Activated CD8-positive, alpha-beta T cell treated with anti-CD3 and anti-CD28 coated beads for 36 hours (primary cell): Measurements from ENCODE around the gene CTH. TPM values are rescaled to one million over a fixed set of nuclear protein-coding genes. Genes with fewer than 3 reads are reported as not detected.

Source experiments
- ATAC-seq: fragments of 200-7000 bp; cut with Tn5 transposase; one replicate; pipeline ENCODE4 v1.10.0; 2021; ENCODE audit warnings: mild to moderate bottlenecking, moderate library complexity
- CTCF ChIA-PET: fragments of 350-600 bp; sonication (Branson Sonifier 250); formaldehyde crosslinking; loops from one replicate; lab custom pipeline; 2021; ENCODE audit warnings: antibody characterized with exemption; lab: Charles Lee
- POLR2A ChIA-PET: fragments of 350-600 bp; sonication (Branson Sonifier 250); formaldehyde crosslinking; loops from one replicate; lab custom pipeline; 2021; ENCODE audit warnings: antibody characterized with exemption; lab: Charles Lee
- DNase-seq: peaks from one replicate; pipeline ENCODE4 v3.0.0-alpha.2; 2020
- H3K27ac Mint-ChIP-seq: one replicate; pipeline ENCODE4 v1.8.0; 2021; ENCODE audit warnings: mild to moderate bottlenecking, mixed read lengths
- H3K27me3 Mint-ChIP-seq: one replicate; pipeline ENCODE4 v1.8.0; 2021; ENCODE audit warnings: mixed read lengths
- H3K36me3 Mint-ChIP-seq: one replicate; pipeline ENCODE4 v1.8.0; 2021; ENCODE audit warnings: low read depth, mixed read lengths
- H3K4me1 Mint-ChIP-seq: one replicate; pipeline ENCODE4 v1.8.0; 2021; ENCODE audit warnings: low read depth, mixed read lengths
- H3K4me3 Mint-ChIP-seq: one replicate; pipeline ENCODE4 v1.8.0; 2021; ENCODE audit warnings: mild to moderate bottlenecking, moderate library complexity, mixed read lengths
- H3K9me3 Mint-ChIP-seq: one replicate; pipeline ENCODE4 v1.8.0; 2021; ENCODE audit warnings: mixed read lengths
- CTCF ChIP-seq: fragments of 200-600 bp; IDR thresholded peaks from one replicate; pipeline ENCODE4 v1.8.0; 2022; ENCODE audit warnings: antibody characterized with exemption, mild to moderate bottlenecking
- intact Hi-C: fragments of 100-400 bp; cut with micrococcal nuclease; formaldehyde crosslinking; loops from one replicate; pipeline ENCODE4 v1.10.0; 2022
- total RNA-seq, 2 experiments: library from RNA; stranded (reverse); gene quantifications; one replicate each; pipeline ENCODE4 v1.2.3, GENCODE V29; 2021

CTH gene
- total RNA-seq, 2 experiments from 2014 or later: 34.5 to 35.0 TPM

- intact Hi-C loops: no loop called here
- Mint-ChIP-seq H3K36me3 (no peaks in the 10 kb centered on the region), H3K4me3 (no peak overlapping the region), H3K27me3 (peaks cover 4% of the 10 kb centered on the region), H3K4me1 (no peaks in the 10 kb centered on the region), H3K9me3 (no peaks in the 10 kb centered on the region), H3K27ac (no peak overlapping the region)
- no peak for TF ChIP-seq CTCF
- DNase-seq: no peak
- ChIA-PET POLR2A (no interaction called here), CTCF (interaction anchor here (1.0 kb wide), 1 partner anchor 33 kb away, joined by 3 read pairs; no protein-coding TSS in a partner anchor)
- ATAC-seq: no peak
Measured at GRCh38 chr1:70487459-70487815, 76.4 kb downstream of the CTH start.

- intact Hi-C loops: no loop called here
- ChIA-PET CTCF (interaction anchor here (1.0 kb wide), 1 partner anchor 33 kb away, joined by 3 read pairs; no protein-coding TSS in a partner anchor), POLR2A (no interaction called here)
- TF ChIP-seq CTCF: peak; percentile 21
- ATAC-seq (peak; percentile 53), DNase-seq (peak; percentile 11)
- H3K27ac Mint-ChIP-seq: no peak overlapping the region
- H3K27me3 Mint-ChIP-seq: peaks cover 4% of the 10 kb centered on the region
- no peak overlapping the region for H3K4me3 Mint-ChIP-seq
- no peaks in the 10 kb centered on the region for H3K36me3 Mint-ChIP-seq
- H3K9me3 Mint-ChIP-seq: no peaks in the 10 kb centered on the region
- H3K4me1 Mint-ChIP-seq: no peaks in the 10 kb centered on the region
Measured at GRCh38 chr1:70487910-70488665, 77.0 kb downstream of the CTH start.

Other genes starting within 250 kb of the CTH start
- 10 to 100 TPM; 20.9 to 21.0 TPM for gene LRRC40, start 205.7 kb upstream of the CTH start, total RNA-seq
- 100 to 1,000 TPM; 194 to 203 TPM for gene SRSF11, start 189.9 kb upstream of the CTH start, total RNA-seq
- gene ANKRD13C, start 56.5 kb upstream of the CTH start, total RNA-seq: 10 to 100 TPM; 15.1 to 16.9 TPM